GM12801 (cell line): ENCODE results near the gene ALK.

Experiments
- CTCF ChIP-seq: IDR thresholded peaks from one replicate; pipeline ENCODE4 v1.5.1; 2011; ENCODE audit warnings: control low read depth; ENCODE audit not compliant: insufficient read length; ENCODE audit errors: extremely low read depth

Gene ALK

GRCh38 chr2:29544917-29545316, 376.5 kb downstream of the ALK start:
- no peak for TF ChIP-seq CTCF

GRCh38 chr2:29544031-29544430, 377.4 kb downstream of the ALK start:
- TF ChIP-seq CTCF, result no peak

DNA sequence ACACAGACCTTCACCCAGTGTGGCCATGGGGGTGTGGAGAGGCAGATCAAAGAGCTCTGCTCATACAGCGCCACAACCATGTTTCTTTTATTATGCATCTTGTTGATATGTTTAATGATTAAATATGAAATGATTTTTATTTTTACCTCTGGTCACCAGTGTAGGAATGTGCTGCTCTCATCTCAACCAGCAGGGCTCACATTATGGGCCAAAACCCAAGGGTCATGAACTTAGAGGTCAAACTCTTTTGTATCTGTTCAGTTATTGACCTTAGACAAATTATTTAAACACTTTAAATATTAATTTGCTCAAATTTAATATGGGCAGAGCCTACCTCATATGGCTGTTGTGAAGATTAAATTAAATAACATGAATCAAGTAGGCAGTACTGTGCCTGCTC, 386.2 kb downstream of the ALK start:
- no peak for TF ChIP-seq CTCF

DNA sequence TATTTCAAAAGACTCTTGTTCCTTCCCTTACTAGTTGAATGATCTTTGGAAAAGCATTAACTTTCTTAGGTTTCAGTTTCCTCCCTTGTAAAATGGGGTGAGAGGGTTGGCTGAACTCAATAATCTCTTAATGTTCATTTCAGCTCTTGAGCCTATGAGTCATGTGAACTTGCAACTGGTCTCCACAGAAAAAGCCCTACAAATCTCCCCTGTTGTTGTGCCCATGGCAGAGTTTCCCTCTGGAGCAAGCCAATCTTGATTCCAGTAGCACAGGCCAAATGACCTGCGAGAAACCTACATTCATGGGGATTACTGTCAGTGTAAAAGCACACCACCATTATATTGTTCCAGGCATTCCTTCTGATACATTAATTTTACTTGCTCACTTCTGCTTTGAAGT, 388.9 kb downstream of the ALK start:
- TF ChIP-seq CTCF, result no peak

- no peak for TF ChIP-seq CTCF
These were observed 389.8 kb downstream of the ALK start for GRCh38 chr2:29531626-29532025.

- TF ChIP-seq CTCF, result no peak
These were observed 391.1 kb downstream of the ALK start for GRCh38 chr2:29530281-29530680.

GRCh38 chr2:29528891-29529520, 392.4 kb downstream of the ALK start:
- no peak for TF ChIP-seq CTCF
